K562 (cell line): ENCODE data around the gene RABIF. TPM values are rescaled to one million over a fixed set of nuclear protein-coding genes. Genes with fewer than 3 reads are reported as not detected.
A peak's percentile ranks its signal among the peaks of the same experiment; 100 is the strongest.

ENCODE experiments used
- ATAC-seq: fragments of 200-7000 bp; cut with Tn5 transposase; 3 replicates; pipeline ENCODE4 v1.9.1; 2020; ENCODE audit warnings: moderate library complexity
- BruUV-seq: library from RNA; stranded (reverse); fragments of 400-500 nt; replicated peaks from 2 replicates; lab custom pipeline; 2021; lab: Mats Ljungman, UMichigan
- CTCF ChIA-PET: fragments of 300-600 bp; formaldehyde crosslinking; extraction: SDS; loops from one replicate; lab custom pipeline; 2021; ENCODE audit warnings: low intra/inter-chr PET ratio; lab: Yijun Ruan, JAX
- POLR2A ChIA-PET: fragments of 300-600, 350-650 bp; sonication (Branson Sonifier 250); formaldehyde crosslinking; extraction: SDS; loops from one replicate; lab custom pipeline; 2021; ENCODE audit warnings: antibody characterized with exemption, inconsistent platforms; lab: Yijun Ruan, JAX
- DNase-seq, 4 experiments: peaks; one replicate each; pipeline versions ENCODE4 v3.0.0 to v3.0.0-alpha.2; 2011 to 2018; ENCODE audit warnings: low spot score in 3 of 4, mixed read lengths in 3 of 4; ENCODE audit errors: extremely low read depth in 1 of 4
- FAIRE-seq: peaks from 2 replicates; lab custom pipeline; 2011; peaks lifted over from hg19 to GRCh38; lab: Jason Lieb, UNC
- H2AFZ ChIP-seq: 2 replicates; pipeline ENCODE4 v1.6.0; 2011; ENCODE audit warnings: low read depth, low read length, control low read depth, inconsistent platforms
- H3K27ac ChIP-seq: fragments of 200-600 bp; 3 replicates; pipeline ENCODE4 v1.8.0; 2011; ENCODE audit warnings: low read depth, mild to moderate bottlenecking, control low read depth, inconsistent platforms, low read length, moderate library complexity, mixed read lengths; ENCODE audit errors: extremely low read depth
- H3K27me3 ChIP-seq, 2 experiments: fragments of 300-600 bp in 1 of 2; 2 replicates in 1 of 2; 3 replicates in 1 of 2; pipeline versions ENCODE4 v1.6.0 to v1.8.0; 2011; ENCODE audit warnings: inconsistent platforms in 2 of 2, low read length in 2 of 2, mild to moderate bottlenecking in 1 of 2, mixed read lengths in 1 of 2, moderate library complexity in 1 of 2; ENCODE audit not compliant: control insufficient read depth in 2 of 2, insufficient read depth in 2 of 2
- H3K36me3 ChIP-seq: fragments of 300-600 bp; 3 replicates; pipeline ENCODE4 v1.8.0; 2011; ENCODE audit warnings: mild to moderate bottlenecking, low read length, inconsistent platforms; ENCODE audit not compliant: control insufficient read depth, insufficient read depth
- H3K4me1 ChIP-seq, 2 experiments: fragments of 200-600 bp in 1 of 2; replicated peaks in 1 of 2; 2 replicates in 1 of 2; 3 replicates in 1 of 2; pipeline versions ENCODE4 v1.5.1 to v1.8.0; 2011; ENCODE audit warnings: inconsistent platforms in 2 of 2, low read length in 2 of 2, mild to moderate bottlenecking in 1 of 2, mixed read lengths in 1 of 2, moderate library complexity in 1 of 2; ENCODE audit not compliant: control insufficient read depth in 2 of 2, insufficient read depth in 2 of 2
- H3K4me2 ChIP-seq: 2 replicates; pipeline ENCODE4 v1.6.1; 2011; ENCODE audit warnings: low read length, control low read depth, inconsistent platforms, mixed read lengths; ENCODE audit not compliant: insufficient read depth
- H3K4me3 ChIP-seq: fragments of 200-600 bp; sonication (generic), shearing (Covaris generic); 2 replicates; pipeline ENCODE4 v1.5.1; 2016; ENCODE audit warnings: control low read depth, inconsistent platforms
- H3K79me2 ChIP-seq: fragments of 200-600 bp; 3 replicates; pipeline ENCODE4 v1.8.0; 2011; ENCODE audit warnings: low read length, inconsistent platforms; ENCODE audit not compliant: control insufficient read depth, insufficient read depth
- H3K9ac ChIP-seq, 2 experiments: 2 replicates each; pipeline versions ENCODE4 v1.6.0 to v1.6.1; 2011; ENCODE audit warnings: low read depth in 2 of 2, low read length in 2 of 2, control low read depth in 1 of 2, inconsistent platforms in 1 of 2, mild to moderate bottlenecking in 1 of 2, mixed read lengths in 1 of 2; ENCODE audit not compliant: insufficient read depth in 1 of 2
- H3K9me1 ChIP-seq: one replicate; pipeline ENCODE4 v1.6.0; 2011; ENCODE audit warnings: inconsistent platforms, mild to moderate bottlenecking, low read length, moderate library complexity; ENCODE audit not compliant: control insufficient read depth, insufficient read depth
- H3K9me3 ChIP-seq: replicated peaks from 2 replicates; pipeline ENCODE4 v1.5.1; 2011; ENCODE audit warnings: low read depth, low read length, inconsistent platforms; ENCODE audit not compliant: control insufficient read depth, insufficient read depth
- H4K20me1 ChIP-seq: replicated peaks from 2 replicates; pipeline ENCODE4 v1.6.1; 2011; ENCODE audit warnings: low read length, inconsistent platforms, mixed read lengths; ENCODE audit not compliant: control insufficient read depth, insufficient read depth
- BCL6 ChIP-seq: fragments of 250-450 bp; sonication (Bioruptor Pico); IDR thresholded peaks from 2 replicates; pipeline ENCODE4 v1.4.0; 2020
- RFX1 ChIP-seq: fragments of 450-650 bp; IDR thresholded peaks from 2 replicates; pipeline ENCODE4 v1.6.1; 2016; ENCODE audit warnings: mild to moderate bottlenecking, moderate library complexity
- TAF1 ChIP-seq: IDR thresholded peaks from 2 replicates; pipeline ENCODE4 v1.6.1; 2011; ENCODE audit warnings: mild to moderate bottlenecking, low read length, moderate library complexity; ENCODE audit not compliant: insufficient read depth, control insufficient read depth, severe bottlenecking; ENCODE audit errors: extremely low read depth
- TCF7L2 ChIP-seq: fragments of 150-350 bp; IDR thresholded peaks from 2 replicates; pipeline ENCODE4 v1.6.1; 2016; ENCODE audit warnings: low read depth, mild to moderate bottlenecking, low read length, moderate library complexity
- ZNF57 ChIP-seq: fragments of 450-650 bp; formaldehyde crosslinking; IDR thresholded peaks from 2 replicates; pipeline ENCODE4 v1.4.0; 2020; ENCODE audit warnings: mild to moderate bottlenecking, moderate library complexity
- WGBS: fragments of 100-300 bp; shearing (Covaris generic); methylation state at CpG from one replicate; pipeline ENCODE4 v1.1.6; 2016; ENCODE audit warnings: low coverage, mixed read lengths; ENCODE audit not compliant: insufficient coverage; ENCODE audit errors: missing lambda C conversion rate; 5-methylcytosine and 5-hydroxymethylcytosine counted together
- in situ Hi-C: fragments of 300-500 bp; cut with MboI; formaldehyde crosslinking; loops from 4 replicates; pipeline ENCODE4 v1.15.0; 2018; ENCODE audit warnings: inconsistent platforms, mixed read lengths
- intact Hi-C: fragments of 100-400 bp; cut with micrococcal nuclease; formaldehyde crosslinking; loops from 2 replicates; pipeline ENCODE4 v1.14.2; 2022
- polyA plus RNA-seq, 8 experiments: library from polyadenylated mRNA; depleted of rRNA in 4 of 8; stranded (reverse) in 5 of 8; unstranded in 3 of 8; fragments of >200 nt; fragmentation: Nextera tagmentation in 2 of 8; fragmentation: Illumina TruSeq in 1 of 8; extraction: Ambion mirVana in 2 of 8; extraction: Trizol in 1 of 8; gene quantifications; 2 replicates each; pipeline versions ENCODE4 v1.2.1 to v1.2.3, GENCODE V29; 2011 to 2014; ENCODE audit warnings: inconsistent platforms in 1 of 8, missing spikeins in 1 of 8
- total RNA-seq, 7 experiments: library from RNA; depleted of rRNA in 6 of 7; stranded (reverse); fragments of >200 nt in 6 of 7; fragmentation: Illumina TruSeq in 2 of 7; extraction: Trizol in 2 of 7; gene quantifications; 2 replicates each; pipeline versions ENCODE4 v1.2.1 to v1.2.3, GENCODE V29; 2011 to 2021; ENCODE audit warnings: low replicate concordance in 1 of 7
- TF ChIP-seq, protein P1 (sequence below): fragments of 450-650 bp; conservative IDR thresholded peaks from 2 replicates; pipeline ENCODE4 v1.6.1; 2016; ENCODE audit warnings: missing genetic modification characterization, low read depth, mild to moderate bottlenecking, control low read depth, missing compliant biosample characterization

The RABIF gene
- total and polyA plus RNA-seq, 9 of the 15 experiments (the other 6 are each of a cell fraction or from before 2014, with no cell fraction given): 7.4 to 20.1 (median 11.0) TPM

DNA sequence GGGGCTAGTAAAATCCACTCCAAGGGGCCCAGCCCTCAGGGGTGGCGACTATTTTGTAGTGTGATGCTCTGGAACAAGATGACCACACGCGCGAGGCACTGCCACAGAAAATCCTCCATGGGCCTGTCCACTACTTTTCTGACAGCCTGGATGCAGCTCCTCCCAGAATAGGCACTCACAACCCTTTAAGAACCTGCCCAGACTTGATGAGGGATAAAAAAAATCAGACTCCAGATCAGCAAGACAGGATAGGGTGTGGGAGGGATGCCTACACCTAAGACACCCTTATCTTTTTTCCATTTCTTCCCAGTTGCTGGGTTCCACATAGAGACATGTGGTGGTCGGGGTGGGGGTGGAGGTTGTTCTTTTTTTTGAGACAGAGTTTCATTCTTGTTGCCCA is 44.7 kb downstream of the RABIF start:
- CTCF ChIA-PET: no interaction called here
- in situ Hi-C loops: no loop called here
- WGBS: 43% methylated on average over 5 of the region's 5 CpGs

More for the DNA sequence above, 44.7 kb downstream of the RABIF start:
- Histone ChIP-seq H3K4me3 (no peak overlapping the region), H3K79me2 (no peaks in the 10 kb centered on the region), H4K20me1 (no peaks in the 10 kb centered on the region), H3K4me1 (no peaks in the 10 kb centered on the region; a peak in 1 of 5 replicates), H2AFZ (0 out of 2 replicates have a peak overlapping the region, but pooled peaks have one; percentile 34), H3K4me2 (no peak overlapping the region), H3K9me3 (no peaks in the 10 kb centered on the region), H3K36me3 (no peaks in the 10 kb centered on the region), H3K9ac (no peak overlapping the region)
- BruUV-seq: no TSS peak
- intact Hi-C loops: no loop called here
- ATAC-seq (no peak), DNase-seq (no peak)
- POLR2A ChIA-PET: interaction anchor here (0.7 to 1.4 kb wide), 5 partner anchors 9 to 423 kb away, joined by 3 to 4 read pairs (median 3); no protein-coding TSS in a partner anchor
- no peak for TF ChIP-seq BCL6
- TF ChIP-seq, protein P1, sequence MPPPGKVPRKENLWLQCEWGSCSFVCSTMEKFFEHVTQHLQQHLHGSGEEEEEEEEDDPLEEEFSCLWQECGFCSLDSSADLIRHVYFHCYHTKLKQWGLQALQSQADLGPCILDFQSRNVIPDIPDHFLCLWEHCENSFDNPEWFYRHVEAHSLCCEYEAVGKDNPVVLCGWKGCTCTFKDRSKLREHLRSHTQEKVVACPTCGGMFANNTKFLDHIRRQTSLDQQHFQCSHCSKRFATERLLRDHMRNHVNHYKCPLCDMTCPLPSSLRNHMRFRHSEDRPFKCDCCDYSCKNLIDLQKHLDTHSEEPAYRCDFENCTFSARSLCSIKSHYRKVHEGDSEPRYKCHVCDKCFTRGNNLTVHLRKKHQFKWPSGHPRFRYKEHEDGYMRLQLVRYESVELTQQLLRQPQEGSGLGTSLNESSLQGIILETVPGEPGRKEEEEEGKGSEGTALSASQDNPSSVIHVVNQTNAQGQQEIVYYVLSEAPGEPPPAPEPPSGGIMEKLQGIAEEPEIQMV (tag): no peak
- TF ChIP-seq ZNF57 (CRISPR knock-in tag): no peak
- no peak for TF ChIP-seq TAF1
- TF ChIP-seq TCF7L2: no peak
- no peak for TF ChIP-seq RFX1
- TF ChIP-seq, all 486 proteins: peak for 0
- H3K27ac ChIP-seq: no peak overlapping the region
- peaks cover 0 to 7% of the 10 kb centered on the region in 2 experiments; a peak in 1 of 5 replicates for H3K27me3 ChIP-seq
- no peak for FAIRE-seq
- H3K9me1 ChIP-seq: no peaks in the 10 kb centered on the region
